NCI-H226 (cell line): ENCODE measurements around the gene POU3F2.
A peak's percentile ranks its signal among the peaks of the same experiment; 100 is the strongest.

Experiments
- DNase-seq: peaks from one replicate; pipeline ENCODE4 v3.0.0-alpha.2; 2015

The POU3F2 gene

GRCh38 chr6:98834060-98835031 lies at the start of gene POU3F2:
TSS of gene POU3F2 (plus strand) at chr6:98834574. CDS start at chr6:98834874, 300 bp downstream.
- peak; percentile 94 for DNase-seq

GRCh38 chr6:98787435-98787834 lies 46.9 kb upstream of the POU3F2 start:
- no peak for DNase-seq

GRCh38 chr6:98787961-98788360 lies 46.4 kb upstream of the POU3F2 start:
- DNase-seq = no peak

- no peak for DNase-seq
Measured at GRCh38 chr6:98794307-98794842, 40.0 kb upstream of the POU3F2 start.

- DNase-seq = no peak
Measured at GRCh38 chr6:98797217-98797994, 37.0 kb upstream of the POU3F2 start.

GRCh38 chr6:98800866-98801265 lies 33.5 kb upstream of the POU3F2 start:
- DNase-seq = no peak

- peak; percentile 60 for DNase-seq
Measured at GRCh38 chr6:98808541-98809210, 25.7 kb upstream of the POU3F2 start.

- no peak for DNase-seq
Measured at GRCh38 chr6:98812220-98812619, 22.2 kb upstream of the POU3F2 start.

GRCh38 chr6:98816799-98817198 lies 17.6 kb upstream of the POU3F2 start:
- no peak for DNase-seq

- DNase-seq = no peak
Measured at GRCh38 chr6:98821756-98822405, 12.5 kb upstream of the POU3F2 start.

GRCh38 chr6:98823428-98824161 lies 10.8 kb upstream of the POU3F2 start:
- DNase-seq = no peak

- no peak for DNase-seq
Measured at GRCh38 chr6:98824162-98824901, 10.0 kb upstream of the POU3F2 start.

- no peak for DNase-seq
Measured at GRCh38 chr6:98824902-98825599, 9.3 kb upstream of the POU3F2 start.

GRCh38 chr6:98825600-98826230 lies 8.7 kb upstream of the POU3F2 start:
- DNase-seq = no peak

- no peak for DNase-seq
Measured at GRCh38 chr6:98827295-98828159, 6.8 kb upstream of the POU3F2 start.

- no peak for DNase-seq
Measured at GRCh38 chr6:98828211-98828788, 6.1 kb upstream of the POU3F2 start.

- no peak for DNase-seq
Measured at GRCh38 chr6:98828941-98829411, 5.4 kb upstream of the POU3F2 start.

GRCh38 chr6:98830146-98830545 lies 4.2 kb upstream of the POU3F2 start:
- DNase-seq = no peak
